Panc1 (cell line): ENCODE results near the gene LMF1.

Experiments used
- POLR2AphosphoS5 ChIP-seq: IDR thresholded peaks from 2 replicates; pipeline ENCODE4 v1.6.1; 2012; ENCODE audit warnings: mild to moderate bottlenecking, low read depth, low read length, moderate library complexity
- TF ChIP-seq, protein P1 (sequence below): fragments of 450-650 bp; IDR thresholded peaks from 2 replicates; pipeline ENCODE4 v1.5.1; 2017; ENCODE audit warnings: mild to moderate bottlenecking

GRCh38 chr16:933581-933980, 37.2 kb downstream of the LMF1 start:
- no peak for TF ChIP-seq POLR2AphosphoS5
- TF ChIP-seq, protein P1, sequence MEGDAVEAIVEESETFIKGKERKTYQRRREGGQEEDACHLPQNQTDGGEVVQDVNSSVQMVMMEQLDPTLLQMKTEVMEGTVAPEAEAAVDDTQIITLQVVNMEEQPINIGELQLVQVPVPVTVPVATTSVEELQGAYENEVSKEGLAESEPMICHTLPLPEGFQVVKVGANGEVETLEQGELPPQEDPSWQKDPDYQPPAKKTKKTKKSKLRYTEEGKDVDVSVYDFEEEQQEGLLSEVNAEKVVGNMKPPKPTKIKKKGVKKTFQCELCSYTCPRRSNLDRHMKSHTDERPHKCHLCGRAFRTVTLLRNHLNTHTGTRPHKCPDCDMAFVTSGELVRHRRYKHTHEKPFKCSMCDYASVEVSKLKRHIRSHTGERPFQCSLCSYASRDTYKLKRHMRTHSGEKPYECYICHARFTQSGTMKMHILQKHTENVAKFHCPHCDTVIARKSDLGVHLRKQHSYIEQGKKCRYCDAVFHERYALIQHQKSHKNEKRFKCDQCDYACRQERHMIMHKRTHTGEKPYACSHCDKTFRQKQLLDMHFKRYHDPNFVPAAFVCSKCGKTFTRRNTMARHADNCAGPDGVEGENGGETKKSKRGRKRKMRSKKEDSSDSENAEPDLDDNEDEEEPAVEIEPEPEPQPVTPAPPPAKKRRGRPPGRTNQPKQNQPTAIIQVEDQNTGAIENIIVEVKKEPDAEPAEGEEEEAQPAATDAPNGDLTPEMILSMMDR = no peak
